NCI-H2227 (cell line): ENCODE results near the gene DLEC1.
"Not testable (repeated sequence)": the region's sequence is repeated elsewhere in the genome, so short reads cannot be mapped to it uniquely, and the experiment has no call there.

Source experiments
- DNase-seq: peaks from one replicate; lab custom pipeline; 2025; ENCODE audit not compliant: unreplicated experiment; lab: John Stamatoyannopoulos, UW

DLEC1 gene

GRCh38 chr3:38082296-38082695 lies 43.3 kb downstream of the DLEC1 start:
- DNase-seq, result not testable (repeated sequence)

- DNase-seq, result not testable (repeated sequence)
Observed at GRCh38 chr3:38083254-38083653, 44.2 kb downstream of the DLEC1 start.

DNA sequence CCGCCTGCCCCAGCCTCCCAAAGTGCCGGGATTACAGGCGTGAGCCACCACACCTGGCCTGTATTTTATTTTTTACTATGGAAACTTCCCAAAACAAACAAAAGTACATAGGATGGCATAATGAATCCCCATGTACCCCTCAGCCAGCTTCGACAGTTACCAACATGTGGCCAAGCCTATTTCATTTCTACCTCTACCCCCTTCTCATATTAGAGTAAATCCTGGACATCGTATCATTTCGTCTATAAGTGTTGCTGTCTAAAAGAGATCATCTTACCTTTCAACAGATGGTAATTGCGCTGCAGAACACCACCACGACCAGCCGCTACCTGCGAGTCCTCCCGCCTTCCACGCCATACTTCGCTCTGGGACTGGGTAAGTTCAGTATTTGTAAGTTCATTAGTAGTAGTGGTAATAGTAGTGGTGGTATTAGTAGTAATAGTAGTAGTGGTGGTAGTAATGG lies 44.9 kb downstream of the DLEC1 start:
- DNase-seq, result no peak

DNA sequence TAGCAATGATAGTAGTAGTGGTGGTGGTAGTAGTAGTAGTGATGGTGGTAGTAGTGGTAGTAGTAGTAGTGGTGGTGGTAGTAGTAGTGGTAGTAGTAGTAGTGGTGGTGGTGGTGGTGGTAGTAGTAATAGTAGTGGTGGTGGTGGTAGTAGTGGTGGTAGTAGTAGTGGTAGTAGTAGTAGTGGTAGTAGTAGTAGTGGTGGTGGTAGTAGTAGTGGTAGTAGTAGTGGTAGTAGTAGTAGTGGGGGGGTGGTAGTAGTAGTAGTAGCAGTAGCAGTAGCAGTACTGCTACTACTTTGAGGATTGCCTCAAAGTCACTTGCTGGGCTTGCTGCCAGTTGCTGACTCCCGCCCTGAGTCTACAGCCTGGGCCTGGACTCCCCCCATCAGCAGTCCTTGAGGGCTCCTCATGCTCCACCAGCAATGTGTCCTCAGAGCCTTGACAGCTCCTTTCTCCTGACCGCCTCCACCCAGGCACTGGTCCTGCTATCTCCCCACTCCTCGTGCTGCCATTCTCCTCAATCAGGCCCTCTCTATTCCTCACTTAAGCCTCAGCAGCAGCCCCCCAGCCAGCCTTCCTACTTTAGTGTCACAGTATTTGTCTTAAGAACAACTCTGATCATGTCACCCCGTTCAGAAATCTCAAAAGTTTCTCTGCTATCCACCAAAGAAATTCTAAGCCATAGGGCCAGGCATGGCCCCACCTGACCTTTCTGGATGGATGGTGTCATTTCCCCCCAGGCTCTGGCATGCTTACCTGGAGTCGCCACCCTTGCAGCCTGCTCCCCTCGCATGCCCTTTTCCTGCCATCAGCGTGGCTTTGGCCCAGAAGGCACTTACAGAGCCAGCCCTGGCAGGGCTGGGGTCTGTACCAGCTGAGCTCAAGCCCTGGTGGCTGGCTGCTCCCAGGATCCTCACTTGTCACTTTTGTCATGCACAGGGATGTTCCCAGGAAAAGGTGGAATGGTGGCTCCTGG lies 45.6 kb downstream of the DLEC1 start:
- DNase-seq, result no peak

DNA sequence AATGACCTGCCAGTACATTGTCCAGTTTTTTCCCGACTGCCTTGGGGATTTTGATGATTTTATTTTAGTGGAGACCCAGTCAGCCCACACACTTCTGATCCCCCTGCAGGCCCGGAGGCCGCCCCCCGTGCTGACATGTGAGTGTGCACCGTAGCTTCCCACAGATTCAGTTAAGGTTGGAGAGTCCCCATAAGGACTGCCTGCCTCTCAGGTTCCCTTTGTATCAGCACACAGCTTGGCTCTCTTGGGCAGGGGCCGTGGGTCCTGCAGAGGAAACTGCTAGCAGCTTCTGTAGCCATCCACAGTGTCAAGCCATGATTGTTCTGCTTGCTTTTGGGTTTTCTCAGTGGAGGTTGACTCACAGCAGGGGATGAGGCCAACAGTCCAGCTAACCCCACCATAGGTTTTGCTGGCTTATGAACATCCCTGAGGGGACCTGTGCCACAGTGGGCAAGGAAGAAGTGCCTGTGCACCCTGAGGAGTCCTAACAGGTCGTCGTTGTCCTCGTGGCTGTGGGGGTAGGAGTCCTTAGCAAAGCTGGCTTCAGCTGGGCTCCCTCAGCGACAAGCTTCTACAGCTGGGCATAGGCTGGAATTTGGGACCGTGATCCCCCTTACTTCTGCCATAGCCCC lies 46.4 kb downstream of the DLEC1 start:
- no peak for DNase-seq

GRCh38 chr3:38085943-38086324 lies 46.9 kb downstream of the DLEC1 start:
- no peak for DNase-seq

GRCh38 chr3:38086496-38086895 lies 47.5 kb downstream of the DLEC1 start:
- no peak for DNase-seq

DNA sequence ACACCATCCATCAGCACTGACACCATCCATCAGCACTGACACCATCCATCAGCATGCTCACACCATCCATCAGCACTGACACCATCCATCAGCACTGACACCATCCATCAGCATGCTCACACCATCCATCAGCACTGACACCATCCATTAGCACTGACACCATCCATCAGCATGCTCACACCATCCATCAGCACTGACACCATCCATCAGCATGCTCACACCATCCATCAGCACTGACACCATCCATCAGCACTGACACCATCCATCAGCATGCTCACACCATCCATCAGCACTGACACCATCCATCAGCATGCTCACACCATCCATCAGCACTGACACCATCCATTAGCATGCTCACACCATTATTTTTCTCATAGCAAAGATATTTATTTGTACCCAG lies 48.3 kb downstream of the DLEC1 start:
- not testable (repeated sequence) for DNase-seq

GRCh38 chr3:38088126-38089078 lies 49.4 kb downstream of the DLEC1 start:
- DNase-seq, result no peak

GRCh38 chr3:38089163-38089562 lies 50.2 kb downstream of the DLEC1 start:
- no peak for DNase-seq

DNA sequence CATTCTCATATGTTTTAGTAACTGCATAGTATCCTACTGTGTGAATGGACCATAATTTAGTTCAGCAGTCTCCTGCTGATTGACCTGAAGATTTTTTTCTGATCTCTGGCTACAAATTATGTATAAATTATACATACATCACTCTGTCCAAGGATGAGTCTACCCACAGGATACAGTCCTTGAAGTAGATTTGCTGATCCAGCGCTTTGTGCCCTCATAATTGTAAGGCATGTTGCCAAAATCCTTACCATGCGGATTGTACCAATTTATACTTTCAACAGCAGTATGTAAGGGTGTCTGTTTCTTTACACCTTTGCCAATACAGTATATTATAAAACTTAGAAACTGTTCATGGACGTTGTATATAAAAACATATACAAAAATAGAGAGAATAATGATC lies 51.4 kb downstream of the DLEC1 start:
- DNase-seq, result no peak

DNA sequence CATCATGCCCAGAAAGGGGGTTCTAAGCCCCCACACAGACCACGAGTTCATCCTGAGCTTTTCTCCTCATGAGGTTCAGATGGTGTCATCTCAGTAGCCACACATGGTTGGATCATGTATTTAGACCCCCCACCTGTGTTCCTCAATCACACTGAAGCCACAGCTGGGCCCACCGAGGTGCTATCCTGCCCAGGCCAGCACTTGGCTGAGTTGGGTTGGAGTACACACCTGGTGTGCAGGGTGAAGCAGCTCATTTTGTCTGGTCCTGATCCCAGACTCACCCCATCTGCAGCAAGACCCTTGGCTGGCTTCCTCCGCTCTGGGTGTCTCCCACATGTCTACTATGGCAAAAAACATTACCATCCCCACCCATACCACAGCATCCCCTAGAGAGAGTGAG lies 56.0 kb downstream of the DLEC1 start:
- DNase-seq, result no peak

GRCh38 chr3:38095669-38096483 lies 56.9 kb downstream of the DLEC1 start:
- no peak for DNase-seq

GRCh38 chr3:38097446-38098375 lies 58.7 kb downstream of the DLEC1 start:
- no peak for DNase-seq

GRCh38 chr3:38098376-38098723 lies 59.3 kb downstream of the DLEC1 start:
- DNase-seq, result no peak

DNA sequence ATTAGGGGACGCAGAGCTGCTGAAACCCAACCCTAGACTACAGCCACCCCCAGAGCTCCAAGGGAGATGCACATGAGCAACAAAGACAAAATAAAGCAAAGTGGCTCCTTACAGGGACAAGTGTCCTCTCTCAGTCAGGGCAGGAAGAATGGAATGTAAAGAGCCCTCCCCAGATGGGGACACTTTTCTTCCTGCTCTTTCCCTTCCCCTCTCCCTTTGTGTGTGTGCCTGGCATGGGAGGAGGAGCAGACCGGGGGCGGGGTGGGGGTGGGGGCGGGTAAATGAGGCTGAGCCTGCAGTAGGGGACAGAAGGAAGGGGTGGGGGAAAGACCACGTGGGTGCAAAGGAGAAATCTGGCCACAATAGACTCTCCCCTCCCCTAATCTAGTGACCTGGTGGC lies 60.5 kb downstream of the DLEC1 start:
- DNase-seq, result peak; percentile 56

DNA sequence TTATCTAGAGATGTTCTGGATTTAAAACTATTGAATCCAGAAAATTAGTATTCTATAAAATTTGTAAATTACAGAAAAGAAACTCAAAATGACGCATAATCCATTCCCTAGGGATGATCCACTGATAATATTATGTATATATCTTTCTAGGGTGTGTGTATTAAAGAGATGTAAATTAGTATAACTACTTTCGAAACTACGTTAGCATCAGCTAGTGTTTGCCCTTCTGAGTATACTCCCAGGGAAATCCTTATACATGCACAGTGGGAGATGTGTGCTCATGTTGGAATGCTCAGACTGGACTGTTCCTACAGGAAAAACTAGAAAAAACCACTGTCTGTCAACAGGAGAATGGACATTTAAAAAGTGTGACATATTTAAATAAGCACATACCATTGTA lies 61.5 kb downstream of the DLEC1 start:
- DNase-seq, result no peak

GRCh38 chr3:38101811-38102443 lies 62.9 kb downstream of the DLEC1 start:
- peak; percentile 69 for DNase-seq

- no peak for DNase-seq
Observed at GRCh38 chr3:38102444-38102814, 63.4 kb downstream of the DLEC1 start.
